ENCODE data around the gene CAPRIN1.

CAPRIN1 gene

GRCh38 chr11:34027516-34028408, 23.8 kb upstream of the CAPRIN1 start:
- Histone ChIP-seq H3K36me3 (ENCODE audit: control insufficient read depth, insufficient read depth, low read length) (no peaks in the 10 kb centered on the region), H3K4me3 (ENCODE audit: insufficient read depth, low read depth, low read length) (no peak overlapping the region), H3K4me1 (ENCODE audit: control insufficient read depth, insufficient read depth, low read length) (peaks cover 6% of the 10 kb centered on the region), H3K9me3 (ENCODE audit: control insufficient read depth, low read length) (no peaks in the 10 kb centered on the region), H3K27me3 (ENCODE audit: control insufficient read depth, insufficient read depth, low read length, poor library complexity, severe bottlenecking) (no peaks in the 10 kb centered on the region), H3K27ac (ENCODE audit: insufficient read depth, low read depth, low read length, poor library complexity, severe bottlenecking) (no peak overlapping the region)
- 80 to 81% methylated on average over 10 of the region's 10 CpGs for WGBS, 2 experiments

DNA sequence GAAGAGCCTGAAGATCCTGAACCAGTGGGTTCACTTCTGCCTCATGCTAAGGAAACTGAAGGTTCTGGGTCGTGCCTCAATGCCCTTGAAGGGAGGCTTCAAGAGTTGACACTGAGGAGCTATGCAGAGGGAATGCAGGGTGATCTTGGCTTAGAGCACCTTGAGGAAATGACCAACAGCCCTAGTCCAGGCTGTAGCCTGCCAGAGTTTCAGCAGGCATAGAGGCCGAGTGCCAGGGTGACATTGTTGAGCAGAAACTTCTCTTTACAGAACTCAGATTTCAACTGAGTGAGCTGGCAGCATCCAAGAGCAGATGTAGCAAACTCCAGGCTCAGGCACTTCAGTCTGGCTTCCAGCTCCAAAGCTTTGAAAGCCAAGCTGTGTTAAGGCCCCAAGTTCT, 23.1 kb upstream of the CAPRIN1 start:
- Histone ChIP-seq H3K27ac (ENCODE audit: insufficient read depth, low read depth, low read length, poor library complexity, severe bottlenecking) (no peak overlapping the region), H3K36me3 (ENCODE audit: control insufficient read depth, insufficient read depth, low read length) (no peaks in the 10 kb centered on the region), H3K4me1 (ENCODE audit: control insufficient read depth, insufficient read depth, low read length) (peaks cover 6% of the 10 kb centered on the region), H3K4me3 (ENCODE audit: insufficient read depth, low read depth, low read length) (no peak overlapping the region), H3K27me3 (ENCODE audit: control insufficient read depth, insufficient read depth, low read length, poor library complexity, severe bottlenecking) (no peaks in the 10 kb centered on the region), H3K9me3 (ENCODE audit: control insufficient read depth, low read length) (no peaks in the 10 kb centered on the region)
- 90 to 93% methylated on average over 2 of the region's 2 CpGs for WGBS, 2 experiments

DNA sequence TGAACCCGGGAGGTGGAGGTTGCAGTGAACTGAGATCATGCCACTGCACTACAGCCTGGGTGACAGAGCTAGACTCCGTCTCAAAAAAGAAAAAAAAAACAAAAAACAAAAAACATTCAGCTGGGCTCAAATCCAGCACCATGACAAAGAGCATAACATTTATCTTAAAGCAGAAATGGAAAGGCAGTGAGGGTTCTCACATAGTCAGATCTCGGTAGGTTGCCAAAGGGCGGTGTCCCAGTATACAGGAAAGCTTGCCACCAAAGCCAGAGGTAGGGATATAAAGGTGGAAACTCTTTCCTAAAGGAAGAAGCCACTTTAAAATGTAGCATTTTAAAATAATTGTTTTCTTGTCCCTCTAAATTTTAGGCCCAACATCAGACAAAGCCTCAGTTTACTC, 22.4 kb upstream of the CAPRIN1 start:
- 91 to 95% methylated on average over 4 of the region's 4 CpGs for WGBS, 2 experiments
- H3K27ac ChIP-seq (ENCODE audit: insufficient read depth, low read depth, low read length, poor library complexity, severe bottlenecking), result no peak overlapping the region
- no peaks in the 10 kb centered on the region for H3K9me3 ChIP-seq (ENCODE audit: control insufficient read depth, low read length)
- peaks cover 6% of the 10 kb centered on the region for H3K4me1 ChIP-seq (ENCODE audit: control insufficient read depth, insufficient read depth, low read length)
- no peaks in the 10 kb centered on the region for H3K27me3 ChIP-seq (ENCODE audit: control insufficient read depth, insufficient read depth, low read length, poor library complexity, severe bottlenecking)
- H3K4me3 ChIP-seq (ENCODE audit: insufficient read depth, low read depth, low read length), result no peak overlapping the region
- H3K36me3 ChIP-seq (ENCODE audit: control insufficient read depth, insufficient read depth, low read length), result no peaks in the 10 kb centered on the region

GRCh38 chr11:34030382-34030781, 21.1 kb upstream of the CAPRIN1 start:
- no peaks in the 10 kb centered on the region for H3K27me3 ChIP-seq (ENCODE audit: control insufficient read depth, insufficient read depth, low read length, poor library complexity, severe bottlenecking)
- H3K27ac ChIP-seq (ENCODE audit: insufficient read depth, low read depth, low read length, poor library complexity, severe bottlenecking), result no peak overlapping the region
- H3K9me3 ChIP-seq (ENCODE audit: control insufficient read depth, low read length), result no peaks in the 10 kb centered on the region
- H3K4me3 ChIP-seq (ENCODE audit: insufficient read depth, low read depth, low read length), result no peak overlapping the region
- H3K36me3 ChIP-seq (ENCODE audit: control insufficient read depth, insufficient read depth, low read length), result no peaks in the 10 kb centered on the region
- WGBS, 2 experiments, result 96 to 100% methylated on average over 1 of the region's 1 CpG
- H3K4me1 ChIP-seq (ENCODE audit: control insufficient read depth, insufficient read depth, low read length), result peaks cover 6% of the 10 kb centered on the region

GRCh38 chr11:34033399-34033798, 18.1 kb upstream of the CAPRIN1 start:
- Histone ChIP-seq H3K4me3 (ENCODE audit: insufficient read depth, low read depth, low read length) (no peak overlapping the region), H3K27ac (ENCODE audit: insufficient read depth, low read depth, low read length, poor library complexity, severe bottlenecking) (no peak overlapping the region), H3K27me3 (ENCODE audit: control insufficient read depth, insufficient read depth, low read length, poor library complexity, severe bottlenecking) (no peaks in the 10 kb centered on the region), H3K36me3 (ENCODE audit: control insufficient read depth, insufficient read depth, low read length) (no peaks in the 10 kb centered on the region), H3K9me3 (ENCODE audit: control insufficient read depth, low read length) (no peaks in the 10 kb centered on the region), H3K4me1 (ENCODE audit: control insufficient read depth, insufficient read depth, low read length) (no peaks in the 10 kb centered on the region)
- WGBS, 2 experiments, result 91 to 93% methylated on average over 2 of the region's 2 CpGs

- 90 to 93% methylated on average over 6 of the region's 6 CpGs for WGBS, 2 experiments
- no peaks in the 10 kb centered on the region for H3K4me1 ChIP-seq (ENCODE audit: control insufficient read depth, insufficient read depth, low read length)
- no peak overlapping the region for H3K27ac ChIP-seq (ENCODE audit: insufficient read depth, low read depth, low read length, poor library complexity, severe bottlenecking)
- H3K4me3 ChIP-seq (ENCODE audit: insufficient read depth, low read depth, low read length), result no peak overlapping the region
- no peaks in the 10 kb centered on the region for H3K36me3 ChIP-seq (ENCODE audit: control insufficient read depth, insufficient read depth, low read length)
- H3K9me3 ChIP-seq (ENCODE audit: control insufficient read depth, low read length), result no peaks in the 10 kb centered on the region
- no peaks in the 10 kb centered on the region for H3K27me3 ChIP-seq (ENCODE audit: control insufficient read depth, insufficient read depth, low read length, poor library complexity, severe bottlenecking)
Observed at GRCh38 chr11:34034053-34034452, 17.5 kb upstream of the CAPRIN1 start.

GRCh38 chr11:34036456-34036855, 15.1 kb upstream of the CAPRIN1 start:
- WGBS, 2 experiments, result 100% methylated on average over 1 of the region's 1 CpG
- no peaks in the 10 kb centered on the region for H3K4me1 ChIP-seq (ENCODE audit: control insufficient read depth, insufficient read depth, low read length)
- H3K27ac ChIP-seq (ENCODE audit: insufficient read depth, low read depth, low read length, poor library complexity, severe bottlenecking), result no peak overlapping the region
- H3K9me3 ChIP-seq (ENCODE audit: control insufficient read depth, low read length), result no peaks in the 10 kb centered on the region
- H3K36me3 ChIP-seq (ENCODE audit: control insufficient read depth, insufficient read depth, low read length), result no peaks in the 10 kb centered on the region
- H3K4me3 ChIP-seq (ENCODE audit: insufficient read depth, low read depth, low read length), result no peak overlapping the region
- H3K27me3 ChIP-seq (ENCODE audit: control insufficient read depth, insufficient read depth, low read length, poor library complexity, severe bottlenecking), result no peaks in the 10 kb centered on the region

DNA sequence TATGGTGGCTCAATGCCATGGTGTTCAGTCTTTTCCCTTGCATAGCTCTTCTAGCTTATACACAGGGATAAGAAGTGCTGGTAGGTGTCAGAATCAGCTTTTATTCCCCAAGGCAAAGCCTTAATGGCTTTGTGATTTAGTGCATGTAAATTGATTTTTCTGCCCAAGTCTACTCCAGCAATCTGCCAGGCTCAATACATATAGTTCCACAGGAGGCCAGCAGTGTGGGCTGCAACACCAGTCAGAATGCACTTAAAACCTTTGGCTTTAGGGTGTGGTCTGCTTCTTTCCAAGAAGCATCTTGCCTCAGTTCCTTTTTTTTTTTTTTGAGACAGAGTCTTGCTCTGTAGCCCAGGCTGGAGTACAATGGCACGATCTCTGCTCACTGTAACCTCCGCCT, 14.5 kb upstream of the CAPRIN1 start:
- no peak overlapping the region for H3K27ac ChIP-seq (ENCODE audit: insufficient read depth, low read depth, low read length, poor library complexity, severe bottlenecking)
- no peaks in the 10 kb centered on the region for H3K36me3 ChIP-seq (ENCODE audit: control insufficient read depth, insufficient read depth, low read length)
- no peaks in the 10 kb centered on the region for H3K4me1 ChIP-seq (ENCODE audit: control insufficient read depth, insufficient read depth, low read length)
- no peaks in the 10 kb centered on the region for H3K27me3 ChIP-seq (ENCODE audit: control insufficient read depth, insufficient read depth, low read length, poor library complexity, severe bottlenecking)
- no peak overlapping the region for H3K4me3 ChIP-seq (ENCODE audit: insufficient read depth, low read depth, low read length)
- 85 to 100% methylated on average over 2 of the region's 2 CpGs for WGBS, 2 experiments
- H3K9me3 ChIP-seq (ENCODE audit: control insufficient read depth, low read length), result no peaks in the 10 kb centered on the region

- no peaks in the 10 kb centered on the region for H3K9me3 ChIP-seq (ENCODE audit: control insufficient read depth, low read length)
- WGBS, 2 experiments, result 96 to 97% methylated on average over 11 of the region's 11 CpGs
- no peaks in the 10 kb centered on the region for H3K27me3 ChIP-seq (ENCODE audit: control insufficient read depth, insufficient read depth, low read length, poor library complexity, severe bottlenecking)
- peaks cover 5% of the 10 kb centered on the region for H3K4me1 ChIP-seq (ENCODE audit: control insufficient read depth, insufficient read depth, low read length)
- no peak overlapping the region for H3K4me3 ChIP-seq (ENCODE audit: insufficient read depth, low read depth, low read length)
- H3K36me3 ChIP-seq (ENCODE audit: control insufficient read depth, insufficient read depth, low read length), result no peaks in the 10 kb centered on the region
- H3K27ac ChIP-seq (ENCODE audit: insufficient read depth, low read depth, low read length, poor library complexity, severe bottlenecking), result no peak overlapping the region
Observed at GRCh38 chr11:34040571-34040970, 11.0 kb upstream of the CAPRIN1 start.

- H3K4me3 ChIP-seq (ENCODE audit: insufficient read depth, low read depth, low read length), result no peak overlapping the region
- no peaks in the 10 kb centered on the region for H3K27me3 ChIP-seq (ENCODE audit: control insufficient read depth, insufficient read depth, low read length, poor library complexity, severe bottlenecking)
- 76% methylated on average over 27 of the region's 27 CpGs for WGBS, 2 experiments
- H3K36me3 ChIP-seq (ENCODE audit: control insufficient read depth, insufficient read depth, low read length), result no peaks in the 10 kb centered on the region
- H3K9me3 ChIP-seq (ENCODE audit: control insufficient read depth, low read length), result no peaks in the 10 kb centered on the region
- H3K4me1 ChIP-seq (ENCODE audit: control insufficient read depth, insufficient read depth, low read length), result peaks cover 5% of the 10 kb centered on the region
- H3K27ac ChIP-seq (ENCODE audit: insufficient read depth, low read depth, low read length, poor library complexity, severe bottlenecking), result no peak overlapping the region
Observed at GRCh38 chr11:34044664-34045485, 6.7 kb upstream of the CAPRIN1 start.

All from ectodermal cell (in vitro differentiated cells).